H1 (cell line): Measurements from ENCODE around the gene FRY. TPM values are rescaled to one million over a fixed set of nuclear protein-coding genes. Genes with fewer than 3 reads are reported as not detected.

Experiments
- SP4 ChIP-seq: IDR thresholded peaks from 2 replicates; pipeline ENCODE4 v1.6.1; 2012; ENCODE audit warnings: low read length, inconsistent platforms
- polyA plus RNA-seq, 7 experiments: library from polyadenylated mRNA; depleted of rRNA in 3 of 7; stranded (reverse) in 5 of 7; unstranded in 2 of 7; fragments of >200 nt in 5 of 7; fragments of 200-250 nt in 2 of 7; gene quantifications; 1 replicate in 5 of 7; 2 replicates in 1 of 7; 4 replicates in 1 of 7; pipeline versions ENCODE4 v1.2.1 to v1.2.3, GENCODE V29; 2011 to 2013; ENCODE audit warnings: missing spikeins in 2 of 7, mixed read lengths in 2 of 7
- total RNA-seq: library from RNA; stranded (reverse); fragmentation: NEBNext Ultra II Directional; extraction: Animal tissue kit (Norgen Biotek cat#: 25700); gene quantifications from 2 replicates; pipeline ENCODE4 v1.2.1, GENCODE V29; 2021

FRY gene
- total and polyA plus RNA-seq, 2 of the 8 experiments (the other 6 are each of a cell fraction or from before 2014, with no cell fraction given): 4.3 to 9.2 TPM

DNA sequence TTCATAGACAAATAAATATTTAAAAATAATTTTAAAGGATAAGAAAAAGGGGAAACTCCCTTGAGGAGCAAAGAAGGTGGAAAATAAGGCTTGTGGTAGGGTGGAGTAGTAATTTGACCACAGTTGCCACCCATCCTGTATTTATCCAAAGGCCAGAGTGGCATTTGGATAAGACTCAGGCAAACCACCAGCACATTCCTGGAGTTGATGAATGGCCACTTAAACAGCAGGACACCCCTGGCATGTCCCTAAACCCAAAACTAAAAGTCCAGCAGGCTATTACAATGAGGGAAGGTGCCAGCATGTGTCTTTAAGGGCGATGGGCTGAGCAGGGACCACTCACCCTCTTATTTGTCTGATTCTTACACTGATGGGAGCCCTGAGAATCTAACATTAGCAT, 9.8 kb upstream of the FRY start (continued):
- TF ChIP-seq SP4: no peak
